ENCODE data around the gene DVL1. TPM values are rescaled to one million over a fixed set of nuclear protein-coding genes. Genes with fewer than 3 reads are reported as not detected.

DVL1 gene
- total and polyA plus RNA-seq, 2 of the 13 experiments (the other 11 are each of a cell fraction or from before 2014, with no cell fraction given), result 30.8 to 60.4 TPM

DNA sequence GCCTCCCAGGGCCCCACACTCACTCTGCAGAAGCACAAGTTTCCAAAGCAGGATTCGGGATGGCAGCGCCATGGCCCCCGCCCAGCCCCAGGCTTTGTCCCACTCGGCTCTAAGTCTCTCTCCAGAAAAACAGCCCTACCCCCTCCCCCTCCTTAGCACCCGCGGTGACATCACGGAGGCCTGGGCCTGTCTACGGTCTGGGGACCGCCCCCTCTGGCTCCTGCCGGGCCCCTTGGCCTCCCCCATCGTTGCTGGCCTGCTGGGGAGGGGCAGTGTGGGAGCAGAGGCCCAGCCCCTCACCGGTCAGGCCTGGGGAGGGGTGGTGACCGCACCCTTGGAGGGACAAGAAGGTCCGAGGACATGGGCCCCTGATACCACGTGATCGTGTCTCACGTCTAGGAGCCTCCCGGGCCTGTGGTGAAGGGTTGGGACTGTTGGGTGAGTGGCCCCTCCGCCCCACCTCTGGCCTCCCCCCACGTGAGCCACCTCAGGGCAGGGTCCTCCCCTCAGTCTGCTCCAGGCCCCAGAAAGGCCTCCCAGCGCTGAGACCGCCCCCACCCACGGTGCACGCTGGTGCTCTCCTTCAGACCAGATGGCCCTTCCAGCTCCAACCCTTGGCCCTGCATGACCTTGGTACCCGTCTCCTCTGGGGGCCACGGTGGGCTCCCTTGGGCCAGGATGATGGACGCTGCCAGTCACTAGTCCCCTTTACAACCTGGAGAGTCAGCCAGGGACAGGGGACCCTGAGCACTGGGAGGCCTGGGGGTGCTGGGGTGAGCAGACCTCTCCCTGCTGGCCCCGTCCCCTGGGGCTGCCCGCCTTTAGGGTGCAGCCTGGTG, 9.4 kb upstream of the DVL1 start, which contains the start of gene MXRA8 (continued):
- TF ChIP-seq ATF5 (CRISPR knock-in tag; IDR thresholded peaks at IDR 0.05; ENCODE audit: low read depth) (no peak), CCAR2 (optimal IDR thresholded peaks at IDR 0.05; ENCODE audit: low read depth, low read length) (no peak), ZNF607 (CRISPR knock-in tag; IDR thresholded peaks at IDR 0.05; ENCODE audit: borderline replicate concordance) (no peak), ZNF556 (CRISPR knock-in tag; IDR thresholded peaks at IDR 0.05; ENCODE audit: borderline replicate concordance) (no peak), ZHX2 (IDR thresholded peaks at IDR 0.05; ENCODE audit: low read depth) (no peak), ZHX2 (CRISPR knock-in tag; IDR thresholded peaks at IDR 0.05; ENCODE audit: borderline replicate concordance) (no peak), GTF3A (CRISPR knock-in tag; conservative IDR thresholded peaks at IDR 0.05) (no peak), XBP1 (CRISPR knock-in tag; IDR thresholded peaks at IDR 0.05) (no peak), ZMAT3 (CRISPR knock-in tag; conservative IDR thresholded peaks at IDR 0.05) (peak; percentile 71; the same call in 1 of the 2 replicates), SRSF9 (IDR thresholded peaks at IDR 0.05; ENCODE audit: borderline replicate concordance, insufficient read depth, low read depth, low read length, poor library complexity, severe bottlenecking) (no peak), ADNP (CRISPR knock-in tag; IDR thresholded peaks at IDR 0.05) (no peak), KLF11 (CRISPR knock-in tag; IDR thresholded peaks at IDR 0.05) (no peak), ZNF24 (IDR thresholded peaks at IDR 0.05) (no peak), ZNF501 (CRISPR knock-in tag; IDR thresholded peaks at IDR 0.05) (no peak; the same call in 1 of the 2 replicates), TEAD2 (CRISPR knock-in tag; IDR thresholded peaks at IDR 0.05) (no peak), ZNF614 (CRISPR knock-in tag; IDR thresholded peaks at IDR 0.05; ENCODE audit: borderline replicate concordance) (no peak), ETV5 (CRISPR knock-in tag; IDR thresholded peaks at IDR 0.05; ENCODE audit: borderline replicate concordance) (no peak)
- TF ChIP-seq, protein P1, sequence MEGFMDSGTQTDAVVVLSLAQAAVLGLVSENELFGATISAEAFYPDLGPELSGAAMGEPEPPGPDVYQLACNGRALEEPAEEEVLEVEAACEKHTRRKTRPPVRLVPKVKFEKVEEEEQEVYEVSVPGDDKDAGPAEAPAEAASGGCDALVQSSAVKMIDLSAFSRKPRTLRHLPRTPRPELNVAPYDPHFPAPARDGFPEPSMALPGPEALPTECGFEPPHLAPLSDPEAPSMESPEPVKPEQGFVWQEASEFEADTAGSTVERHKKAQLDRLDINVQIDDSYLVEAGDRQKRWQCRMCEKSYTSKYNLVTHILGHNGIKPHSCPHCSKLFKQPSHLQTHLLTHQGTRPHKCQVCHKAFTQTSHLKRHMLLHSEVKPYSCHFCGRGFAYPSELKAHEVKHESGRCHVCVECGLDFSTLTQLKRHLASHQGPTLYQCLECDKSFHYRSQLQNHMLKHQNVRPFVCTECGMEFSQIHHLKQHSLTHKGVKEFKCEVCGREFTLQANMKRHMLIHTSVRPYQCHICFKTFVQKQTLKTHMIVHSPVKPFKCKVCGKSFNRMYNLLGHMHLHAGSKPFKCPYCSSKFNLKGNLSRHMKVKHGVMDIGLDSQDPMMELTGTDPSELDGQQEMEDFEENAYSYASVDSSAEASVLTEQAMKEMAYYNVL (CRISPR knock-in tag; IDR thresholded peaks at IDR 0.05; ENCODE audit: borderline replicate concordance), result peak; percentile 41; the same call in 1 of the 2 replicates
- TF ChIP-seq, protein P2, sequence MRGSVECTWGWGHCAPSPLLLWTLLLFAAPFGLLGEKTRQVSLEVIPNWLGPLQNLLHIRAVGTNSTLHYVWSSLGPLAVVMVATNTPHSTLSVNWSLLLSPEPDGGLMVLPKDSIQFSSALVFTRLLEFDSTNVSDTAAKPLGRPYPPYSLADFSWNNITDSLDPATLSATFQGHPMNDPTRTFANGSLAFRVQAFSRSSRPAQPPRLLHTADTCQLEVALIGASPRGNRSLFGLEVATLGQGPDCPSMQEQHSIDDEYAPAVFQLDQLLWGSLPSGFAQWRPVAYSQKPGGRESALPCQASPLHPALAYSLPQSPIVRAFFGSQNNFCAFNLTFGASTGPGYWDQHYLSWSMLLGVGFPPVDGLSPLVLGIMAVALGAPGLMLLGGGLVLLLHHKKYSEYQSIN (CRISPR knock-in tag; IDR thresholded peaks at IDR 0.05; ENCODE audit: borderline replicate concordance), result no peak

Data from HepG2 (cell line).